H9 (cell line): ENCODE measurements around the gene S1PR3. TPM values are rescaled to one million over a fixed set of nuclear protein-coding genes. Genes with fewer than 3 reads are reported as not detected.

ENCODE experiments used
- DNase-seq: peaks from one replicate; pipeline ENCODE4 v3.0.0-alpha.2; 2017
- H2AFZ ChIP-seq: one replicate; pipeline ENCODE4 v1.6.1; 2013; ENCODE audit warnings: mild to moderate bottlenecking, low read length, control low read depth, moderate library complexity
- H2AK5ac ChIP-seq: 2 replicates; pipeline ENCODE4 v1.6.1; 2013; ENCODE audit warnings: low read length, control low read depth, mixed read lengths; ENCODE audit not compliant: insufficient read length
- H2BK120ac ChIP-seq: one replicate; pipeline ENCODE4 v1.6.1; 2013; ENCODE audit warnings: low read depth, mild to moderate bottlenecking, low read length, control low read depth, inconsistent platforms; ENCODE audit not compliant: poor library complexity, severe bottlenecking
- H2BK12ac ChIP-seq: 2 replicates; pipeline ENCODE4 v1.6.1; 2013; ENCODE audit warnings: low read length, control low read depth, mixed read lengths, low read depth; ENCODE audit not compliant: insufficient read length
- H2BK15ac ChIP-seq: 2 replicates; pipeline ENCODE4 v1.6.1; 2013; ENCODE audit warnings: low read depth, low read length, control low read depth
- H2BK20ac ChIP-seq: one replicate; pipeline ENCODE4 v1.6.1; 2013; ENCODE audit warnings: low read depth, mild to moderate bottlenecking, low read length, control low read depth, inconsistent platforms; ENCODE audit not compliant: poor library complexity, severe bottlenecking
- H2BK5ac ChIP-seq: 2 replicates; pipeline ENCODE4 v1.6.1; 2013; ENCODE audit warnings: low read length, control low read depth, mixed read lengths; ENCODE audit not compliant: insufficient read length
- H3K14ac ChIP-seq: 2 replicates; pipeline ENCODE4 v1.6.1; 2013; ENCODE audit warnings: low read length, control low read depth; ENCODE audit not compliant: insufficient read depth
- H3K18ac ChIP-seq: 2 replicates; pipeline ENCODE4 v1.6.1; 2013; ENCODE audit warnings: low read depth, mild to moderate bottlenecking, mixed read lengths, low read length, control low read depth; ENCODE audit not compliant: insufficient read length
- H3K23ac ChIP-seq: 2 replicates; pipeline ENCODE4 v1.6.1; 2013; ENCODE audit warnings: low read length, control low read depth, mixed read lengths, low read depth; ENCODE audit not compliant: insufficient read length
- H3K23me2 ChIP-seq: 2 replicates; pipeline ENCODE4 v1.6.1; 2013; ENCODE audit warnings: low read depth, mild to moderate bottlenecking, mixed read lengths, low read length, control low read depth; ENCODE audit not compliant: insufficient read length, poor library complexity, severe bottlenecking
- H3K27ac ChIP-seq: 2 replicates; pipeline ENCODE4 v1.5.1; 2013; ENCODE audit warnings: low read length, control low read depth, mixed read lengths, low read depth; ENCODE audit not compliant: insufficient read length
- H3K27me3 ChIP-seq: 2 replicates; pipeline ENCODE4 v1.6.1; 2013; ENCODE audit warnings: low read length, control low read depth, inconsistent platforms; ENCODE audit not compliant: insufficient read depth
- H3K4ac ChIP-seq: 2 replicates; pipeline ENCODE4 v1.6.1; 2013; ENCODE audit warnings: low read depth, mild to moderate bottlenecking, control low read depth, inconsistent platforms, low read length, moderate library complexity
- H3K4me1 ChIP-seq: 2 replicates; pipeline ENCODE4 v1.6.1; 2013; ENCODE audit warnings: low read length, control low read depth, inconsistent platforms; ENCODE audit not compliant: insufficient read depth
- H3K4me2 ChIP-seq: 2 replicates; pipeline ENCODE4 v1.6.1; 2013; ENCODE audit warnings: low read length, control low read depth, mixed read lengths; ENCODE audit not compliant: insufficient read length, insufficient read depth
- H3K56ac ChIP-seq: 2 replicates; pipeline ENCODE4 v1.6.1; 2013; ENCODE audit warnings: low read depth, mild to moderate bottlenecking, mixed read lengths, low read length, control low read depth; ENCODE audit not compliant: insufficient read length
- H3K79me1 ChIP-seq: 2 replicates; pipeline ENCODE4 v1.6.1; 2013; ENCODE audit warnings: low read depth, mild to moderate bottlenecking, moderate library complexity, low read length, control low read depth, inconsistent platforms; ENCODE audit not compliant: insufficient read depth, poor library complexity, severe bottlenecking
- H3K79me2 ChIP-seq: 2 replicates; pipeline ENCODE4 v1.6.1; 2013; ENCODE audit warnings: low read length, control low read depth, inconsistent platforms; ENCODE audit not compliant: insufficient read depth
- H3K9ac ChIP-seq: 2 replicates; pipeline ENCODE4 v1.6.1; 2013; ENCODE audit warnings: low read length, control low read depth, mixed read lengths; ENCODE audit not compliant: insufficient read length; ENCODE audit errors: extremely low read depth
- H3K9me3 ChIP-seq: one replicate; pipeline ENCODE4 v1.6.1; 2013; ENCODE audit warnings: low read depth, low read length, inconsistent platforms; ENCODE audit not compliant: control insufficient read depth
- H3T11ph ChIP-seq: one replicate; pipeline ENCODE4 v1.6.1; 2013; ENCODE audit warnings: mild to moderate bottlenecking, low read length, control low read depth, inconsistent platforms
- H4K20me1 ChIP-seq: one replicate; pipeline ENCODE4 v1.6.1; 2013; ENCODE audit not compliant: control insufficient read depth, insufficient read length, insufficient read depth
- H4K5ac ChIP-seq: 2 replicates; pipeline ENCODE4 v1.6.1; 2013; ENCODE audit warnings: low read depth, mild to moderate bottlenecking, mixed read lengths, low read length, control low read depth; ENCODE audit not compliant: insufficient read length
- H4K8ac ChIP-seq: replicated peaks from 2 replicates; pipeline ENCODE4 v1.6.1; 2013; ENCODE audit warnings: low read length, control low read depth, mixed read lengths, low read depth; ENCODE audit not compliant: insufficient read length
- H4K91ac ChIP-seq: 2 replicates; pipeline ENCODE4 v1.6.1; 2013; ENCODE audit warnings: low read depth, mild to moderate bottlenecking, moderate library complexity, mixed read lengths, low read length, control low read depth; ENCODE audit not compliant: insufficient read length
- H3K27ac Mint-ChIP-seq, 3 experiments: 2 replicates in 2 of 3; 3 replicates in 1 of 3; pipeline ENCODE4 v1.8.0; 2020 to 2021; ENCODE audit warnings: mixed read lengths in 3 of 3, mild to moderate bottlenecking in 1 of 3, moderate library complexity in 1 of 3
- H3K27me3 Mint-ChIP-seq: 2 replicates; pipeline ENCODE4 v1.8.0; 2021; ENCODE audit warnings: low read depth, mild to moderate bottlenecking, moderate library complexity, mixed read lengths
- H3K36me3 Mint-ChIP-seq, 3 experiments: 2 replicates in 2 of 3; 3 replicates in 1 of 3; pipeline ENCODE4 v1.8.0; 2020 to 2021; ENCODE audit warnings: low read depth in 3 of 3, mixed read lengths in 3 of 3; ENCODE audit not compliant: insufficient read depth in 1 of 3
- H3K4me1 Mint-ChIP-seq, 2 experiments: 2 replicates each; pipeline ENCODE4 v1.8.0; 2020; ENCODE audit warnings: mixed read lengths in 2 of 2
- H3K4me3 Mint-ChIP-seq, 2 experiments: 2 replicates in 1 of 2; 3 replicates in 1 of 2; pipeline ENCODE4 v1.8.0; 2020 to 2021; ENCODE audit warnings: mild to moderate bottlenecking in 2 of 2, mixed read lengths in 2 of 2, moderate library complexity in 1 of 2
- H3K9me3 Mint-ChIP-seq, 2 experiments: 2 replicates in 1 of 2; 3 replicates in 1 of 2; pipeline ENCODE4 v1.8.0; 2020; ENCODE audit warnings: mild to moderate bottlenecking in 2 of 2, mixed read lengths in 2 of 2, moderate library complexity in 1 of 2
- WGBS: extraction: QIAGEN DNeasy Blood & Tissue Kit; methylation state at CpG from one replicate; pipeline ENCODE4 v1.1.7; 2013; ENCODE audit warnings: missing lambda C conversion rate, low lambda C conversion rate, mixed read lengths; ENCODE audit not compliant: insufficient read length; ENCODE audit errors: extremely low coverage; 5-methylcytosine and 5-hydroxymethylcytosine counted together
- total RNA-seq: library from RNA; stranded (reverse); gene quantifications from 2 replicates; pipeline ENCODE4 v1.2.1, GENCODE V29; 2021
- TF ChIP-seq, protein P1 (sequence below): fragments of 200-600 bp; sonication (generic); conservative IDR thresholded peaks from 3 replicates; pipeline ENCODE4 v1.8.0; 2021; ENCODE audit warnings: antibody characterized with exemption, mild to moderate bottlenecking

The S1PR3 gene
- total RNA-seq, 1 experiment from 2014 or later, result 3.3 TPM

DNA sequence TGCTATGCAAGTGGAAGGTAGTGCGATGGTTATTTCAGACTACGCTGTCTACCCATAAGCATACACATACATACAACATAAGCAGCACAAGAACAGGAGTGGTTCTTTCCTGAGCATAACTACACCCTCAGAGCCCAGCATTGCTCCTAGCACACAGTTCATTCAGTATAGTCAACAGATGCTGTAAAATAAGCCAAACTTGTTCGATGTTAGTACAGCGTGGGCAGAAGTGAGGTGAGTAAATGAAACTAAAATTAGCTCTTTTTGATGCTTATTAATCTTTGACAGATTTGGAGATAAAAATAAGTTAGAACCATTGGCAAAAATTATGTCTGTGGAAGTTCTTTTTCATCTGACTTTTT, 47.8 kb downstream of the S1PR3 start:
- no peak overlapping the region for H3K9ac ChIP-seq
- H2AK5ac ChIP-seq, result no peak overlapping the region
- H2BK20ac ChIP-seq, result no peak overlapping the region
- H2AFZ ChIP-seq, result no peak overlapping the region
- no peak overlapping the region for H3K27ac ChIP-seq
- no peak overlapping the region for H3K23ac ChIP-seq
- no peak overlapping the region for H3K18ac ChIP-seq
- H3K56ac ChIP-seq, result no peak overlapping the region
- H3K36me3 Mint-ChIP-seq, result no peaks in the 10 kb centered on the region
- no CpG with 5 or more reads among the region's 4 CpGs for WGBS
- no peaks in the 10 kb centered on the region for H3K79me1 ChIP-seq
- H3K4me1 Mint-ChIP-seq, result no peaks in the 10 kb centered on the region
- H4K5ac ChIP-seq, result no peak overlapping the region
- H3K14ac ChIP-seq, result no peak overlapping the region
- H3K23me2 ChIP-seq, result no peaks in the 10 kb centered on the region
- H2BK5ac ChIP-seq, result no peak overlapping the region
- no peak for DNase-seq
- H3T11ph ChIP-seq, result no peak overlapping the region
- no peaks in the 10 kb centered on the region for H3K9me3 Mint-ChIP-seq
- no peak overlapping the region for H3K27ac Mint-ChIP-seq
- H2BK15ac ChIP-seq, result no peak overlapping the region
- H3K4ac ChIP-seq, result no peak overlapping the region
- TF ChIP-seq, protein P1, sequence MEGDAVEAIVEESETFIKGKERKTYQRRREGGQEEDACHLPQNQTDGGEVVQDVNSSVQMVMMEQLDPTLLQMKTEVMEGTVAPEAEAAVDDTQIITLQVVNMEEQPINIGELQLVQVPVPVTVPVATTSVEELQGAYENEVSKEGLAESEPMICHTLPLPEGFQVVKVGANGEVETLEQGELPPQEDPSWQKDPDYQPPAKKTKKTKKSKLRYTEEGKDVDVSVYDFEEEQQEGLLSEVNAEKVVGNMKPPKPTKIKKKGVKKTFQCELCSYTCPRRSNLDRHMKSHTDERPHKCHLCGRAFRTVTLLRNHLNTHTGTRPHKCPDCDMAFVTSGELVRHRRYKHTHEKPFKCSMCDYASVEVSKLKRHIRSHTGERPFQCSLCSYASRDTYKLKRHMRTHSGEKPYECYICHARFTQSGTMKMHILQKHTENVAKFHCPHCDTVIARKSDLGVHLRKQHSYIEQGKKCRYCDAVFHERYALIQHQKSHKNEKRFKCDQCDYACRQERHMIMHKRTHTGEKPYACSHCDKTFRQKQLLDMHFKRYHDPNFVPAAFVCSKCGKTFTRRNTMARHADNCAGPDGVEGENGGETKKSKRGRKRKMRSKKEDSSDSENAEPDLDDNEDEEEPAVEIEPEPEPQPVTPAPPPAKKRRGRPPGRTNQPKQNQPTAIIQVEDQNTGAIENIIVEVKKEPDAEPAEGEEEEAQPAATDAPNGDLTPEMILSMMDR, result no peak
- no peak overlapping the region for H4K91ac ChIP-seq
- no peaks in the 10 kb centered on the region for H3K27me3 ChIP-seq
- H3K9me3 ChIP-seq, result no peaks in the 10 kb centered on the region
- H3K79me2 ChIP-seq, result no peaks in the 10 kb centered on the region
- no peak overlapping the region for H2BK12ac ChIP-seq
- H3K27me3 Mint-ChIP-seq, result no peaks in the 10 kb centered on the region; the same call in 1 of the 2 replicates
- no peaks in the 10 kb centered on the region for H4K20me1 ChIP-seq
- no peaks in the 10 kb centered on the region for H3K4me1 ChIP-seq
- no peak overlapping the region for H3K4me3 Mint-ChIP-seq
- no peak overlapping the region for H3K4me2 ChIP-seq
- H2BK120ac ChIP-seq, result no peak overlapping the region
- H4K8ac ChIP-seq, result no peak overlapping the region
